Lower leg skin (tissue), 4 donors: Measurements from ENCODE around the gene MED27. TPM values are rescaled to one million over a fixed set of nuclear protein-coding genes. Genes with fewer than 3 reads are reported as not detected.

ENCODE experiments used
- DNase-seq, 2 donors: peaks; one replicate each; pipeline ENCODE4 v3.0.0-alpha.2; 2019; ENCODE audit warnings: low spot score in 2 of 2
- H3K4me3 ChIP-seq: fragments of 200-600 bp; sonication (generic); 2 replicates; pipeline ENCODE4 v1.5.1; 2017; ENCODE audit warnings: mild to moderate bottlenecking, low read depth; ENCODE audit not compliant: poor library complexity, severe bottlenecking
- POLR2A ChIP-seq, 2 donors: fragments of 450-650 bp; IDR thresholded peaks; one replicate each; pipeline ENCODE4 v1.6.1; 2016 to 2017; ENCODE audit warnings: antibody characterized with exemption in 2 of 2, mild to moderate bottlenecking in 1 of 2, moderate library complexity in 1 of 2
- WGBS, 2 donors: methylation state at CpG; one replicate each; pipeline ENCODE4 v1.1.5; 2018; 5-methylcytosine and 5-hydroxymethylcytosine counted together
- intact Hi-C: fragments of 100-400 bp; cut with DNase I; formaldehyde crosslinking; loops from one replicate; pipeline ENCODE4 v1.15.0; 2023; ENCODE audit warnings: low total_unique reads
- total RNA-seq, 4 donors: library from RNA; depleted of rRNA; stranded (reverse); fragments of >200 nt; gene quantifications; one replicate each; pipeline ENCODE4 v1.1.0, GENCODE V29; 2016
- TF ChIP-seq, protein P1 (sequence below), 3 donors: fragments of 450-650 bp; IDR thresholded peaks; one replicate each; pipeline ENCODE4 v1.5.1; 2016; ENCODE audit warnings: antibody characterized with exemption in 3 of 3, mild to moderate bottlenecking in 3 of 3, moderate library complexity in 2 of 3

MED27 gene
- total RNA-seq, 4 donors from 2014 or later = 15.4 to 20.3 (median 16.5) TPM

DNA sequence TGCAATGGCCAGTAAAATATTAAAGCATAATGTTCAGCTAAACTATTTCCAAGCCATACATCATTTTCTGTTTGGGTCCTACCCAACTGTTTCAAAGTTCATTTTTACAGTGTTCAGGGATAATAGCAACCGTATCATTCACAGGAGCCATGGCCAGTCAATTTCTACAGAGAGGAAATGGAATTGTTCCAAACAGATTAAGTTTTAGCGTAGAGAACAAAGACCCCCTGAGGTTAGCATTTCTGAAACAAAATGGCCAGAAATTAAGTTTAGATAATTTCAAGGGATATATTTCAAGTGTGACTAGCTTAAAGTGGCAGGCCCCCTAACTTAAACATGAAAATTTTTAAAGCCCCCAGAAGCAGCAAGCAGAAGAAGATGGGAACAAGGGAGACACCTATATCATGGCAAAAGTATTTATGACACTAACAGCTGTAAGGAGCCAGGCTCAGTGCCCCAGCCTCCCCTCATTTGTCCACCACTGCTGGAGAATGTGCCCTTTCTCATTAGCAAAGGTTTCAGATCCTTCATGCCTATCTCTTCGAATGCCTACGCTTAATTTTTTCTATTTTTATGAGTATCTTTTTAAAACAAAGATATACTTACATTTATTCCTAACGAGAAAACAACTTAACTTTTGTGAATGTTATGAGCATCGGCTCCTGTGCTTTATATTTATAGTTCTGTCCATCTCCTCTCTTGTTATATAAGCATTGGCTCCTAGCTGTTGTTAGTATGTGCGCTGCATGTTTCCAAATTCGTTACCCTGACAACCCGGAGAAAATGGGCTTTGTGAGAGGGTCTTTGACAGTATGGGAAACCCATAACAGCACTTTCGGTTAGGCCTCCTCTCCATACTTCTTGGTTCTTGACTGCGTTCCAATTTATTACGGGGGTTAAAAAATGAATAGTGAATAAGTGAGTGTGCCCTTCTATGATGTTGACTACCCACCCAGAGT is 116.3 kb downstream of the MED27 start:
- 91% methylated on average over 12 of the region's 12 CpGs for WGBS, 2 donors
- no peak overlapping the region for H3K4me3 ChIP-seq
- no peak for TF ChIP-seq POLR2A (IDR thresholded peaks at IDR 0.05)
- TF ChIP-seq, protein P1, sequence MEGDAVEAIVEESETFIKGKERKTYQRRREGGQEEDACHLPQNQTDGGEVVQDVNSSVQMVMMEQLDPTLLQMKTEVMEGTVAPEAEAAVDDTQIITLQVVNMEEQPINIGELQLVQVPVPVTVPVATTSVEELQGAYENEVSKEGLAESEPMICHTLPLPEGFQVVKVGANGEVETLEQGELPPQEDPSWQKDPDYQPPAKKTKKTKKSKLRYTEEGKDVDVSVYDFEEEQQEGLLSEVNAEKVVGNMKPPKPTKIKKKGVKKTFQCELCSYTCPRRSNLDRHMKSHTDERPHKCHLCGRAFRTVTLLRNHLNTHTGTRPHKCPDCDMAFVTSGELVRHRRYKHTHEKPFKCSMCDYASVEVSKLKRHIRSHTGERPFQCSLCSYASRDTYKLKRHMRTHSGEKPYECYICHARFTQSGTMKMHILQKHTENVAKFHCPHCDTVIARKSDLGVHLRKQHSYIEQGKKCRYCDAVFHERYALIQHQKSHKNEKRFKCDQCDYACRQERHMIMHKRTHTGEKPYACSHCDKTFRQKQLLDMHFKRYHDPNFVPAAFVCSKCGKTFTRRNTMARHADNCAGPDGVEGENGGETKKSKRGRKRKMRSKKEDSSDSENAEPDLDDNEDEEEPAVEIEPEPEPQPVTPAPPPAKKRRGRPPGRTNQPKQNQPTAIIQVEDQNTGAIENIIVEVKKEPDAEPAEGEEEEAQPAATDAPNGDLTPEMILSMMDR (IDR thresholded peaks at IDR 0.05) = no peak
- DNase-seq = no peak
- intact Hi-C loops = no loop called here

DNA sequence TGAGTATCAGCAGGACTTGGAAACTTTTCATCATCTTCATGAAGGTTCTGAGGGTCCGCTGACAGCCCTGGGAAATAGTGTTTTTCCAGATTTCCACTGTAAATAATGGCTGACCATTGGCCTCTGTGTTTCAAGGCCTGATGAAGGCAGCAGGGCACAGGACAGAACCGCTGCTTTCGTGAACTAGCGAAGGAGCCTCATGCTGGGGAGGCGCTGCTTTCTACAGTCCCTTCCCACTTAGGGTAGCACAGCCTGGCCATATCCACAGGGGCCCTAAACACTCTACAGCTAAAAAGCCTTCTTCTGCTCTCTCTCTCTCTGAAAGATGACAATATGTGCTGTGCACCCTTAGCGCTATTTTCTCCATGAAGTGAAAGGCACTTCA is 118.2 kb downstream of the MED27 start:
- no peak for DNase-seq
- intact Hi-C loops = no loop called here
- TF ChIP-seq POLR2A (IDR thresholded peaks at IDR 0.05) = no peak
- TF ChIP-seq, protein P1 (IDR thresholded peaks at IDR 0.05) = no peak
- H3K4me3 ChIP-seq = no peak overlapping the region
- WGBS, 2 donors = 90 to 98% methylated on average over 6 of the region's 6 CpGs

DNA sequence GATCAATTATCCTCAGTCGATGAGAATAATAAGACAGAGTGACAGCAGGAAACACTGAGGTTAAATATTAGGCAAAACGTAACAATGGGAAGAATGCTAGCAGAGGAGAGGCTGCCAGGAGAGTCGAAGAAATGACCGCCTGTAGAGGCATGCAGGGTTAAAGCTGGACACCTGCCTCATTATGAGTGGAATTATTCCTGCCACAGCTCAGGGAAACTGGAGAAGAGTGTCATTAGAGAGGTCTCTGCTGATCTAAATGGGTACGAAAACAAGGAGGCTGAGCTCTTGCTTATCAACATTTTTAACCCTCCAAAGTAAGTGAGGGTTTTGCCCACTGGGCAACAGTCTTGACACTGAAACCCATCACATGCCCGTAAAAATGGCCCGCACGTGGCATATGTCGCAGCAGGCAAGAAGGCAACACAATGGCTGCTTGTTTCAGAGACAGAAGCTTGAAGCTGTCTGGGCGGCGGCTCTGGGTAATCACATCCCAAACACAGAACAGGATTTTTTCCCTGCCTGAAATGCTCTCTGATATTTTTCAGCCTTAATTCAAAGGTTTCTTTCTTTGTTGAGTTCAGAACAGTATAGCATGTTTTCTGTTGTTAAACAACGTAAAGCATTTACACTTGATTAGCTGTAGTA is 118.7 kb downstream of the MED27 start:
- WGBS, 2 donors = 81 to 82% methylated on average over 12 of the region's 12 CpGs
- TF ChIP-seq POLR2A (IDR thresholded peaks at IDR 0.05) = no peak
- TF ChIP-seq, protein P1 (IDR thresholded peaks at IDR 0.05) = no peak
- H3K4me3 ChIP-seq = no peak overlapping the region
- intact Hi-C loops = no loop called here
- no peak for DNase-seq

DNA sequence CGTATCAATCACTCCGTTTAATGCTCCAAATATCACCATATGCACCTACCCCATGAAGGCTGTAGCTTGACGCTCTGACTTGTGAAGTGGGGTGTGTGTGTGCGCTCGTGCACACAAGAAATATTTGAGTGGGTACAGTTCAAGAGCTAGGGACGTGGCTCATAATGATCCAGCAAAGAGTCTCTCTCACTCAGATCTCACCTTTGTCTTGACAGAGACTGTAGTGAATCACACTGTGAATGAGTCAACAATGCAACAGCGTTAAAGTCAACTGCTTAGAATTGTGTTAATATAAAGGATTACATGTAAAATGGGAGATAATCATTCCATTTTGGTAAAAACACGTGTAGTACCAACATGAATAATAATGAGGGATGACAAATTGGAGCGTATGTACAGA is 119.4 kb downstream of the MED27 start:
- intact Hi-C loops = no loop called here
- no peak for DNase-seq
- WGBS, 2 donors = 86% methylated on average over 9 of the region's 9 CpGs
- H3K4me3 ChIP-seq = no peak overlapping the region
- TF ChIP-seq POLR2A (IDR thresholded peaks at IDR 0.05) = no peak
- TF ChIP-seq, protein P1 (IDR thresholded peaks at IDR 0.05) = no peak

DNA sequence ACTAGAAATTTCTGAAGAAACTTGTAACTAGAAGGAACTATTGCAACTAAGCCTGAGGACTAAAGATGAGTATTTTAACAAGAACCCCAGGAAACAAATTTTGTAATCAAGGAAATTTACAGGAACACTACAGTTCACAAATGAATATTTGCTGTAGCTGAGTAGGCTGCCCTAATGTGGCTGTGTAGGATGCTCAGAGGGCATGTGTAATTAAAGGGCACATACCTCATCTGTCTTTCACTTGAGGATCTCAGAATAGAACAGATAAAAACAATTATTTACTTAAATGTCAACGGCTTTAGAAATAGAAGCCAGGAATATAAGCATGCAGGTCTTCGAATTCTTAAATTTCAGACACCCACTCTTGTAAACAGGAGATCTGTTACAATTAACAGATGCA is 119.8 kb downstream of the MED27 start:
- WGBS, 2 donors = 95 to 96% methylated on average over 2 of the region's 2 CpGs
- no peak for DNase-seq
- intact Hi-C loops = no loop called here
- H3K4me3 ChIP-seq = no peak overlapping the region
- TF ChIP-seq, protein P1 (IDR thresholded peaks at IDR 0.05) = no peak
- no peak for TF ChIP-seq POLR2A (IDR thresholded peaks at IDR 0.05)
